Loucy (cell line): ENCODE measurements around the gene VANGL1.

Source experiments
- H2AFZ ChIP-seq: fragments of 200-600 bp; sonication (generic); 2 replicates; pipeline ENCODE4 v1.6.0; 2016; ENCODE audit warnings: antibody characterized with exemption, mild to moderate bottlenecking, low read length, moderate library complexity
- H3F3A ChIP-seq: fragments of 200-600 bp; 2 replicates; pipeline ENCODE4 v1.6.0; 2016; ENCODE audit warnings: antibody characterized with exemption, low read depth, mild to moderate bottlenecking
- H3K27me3 ChIP-seq: fragments of 200-600 bp; sonication (generic); 2 replicates; pipeline ENCODE4 v1.6.1; 2014; ENCODE audit warnings: low read length, mild to moderate bottlenecking; ENCODE audit not compliant: insufficient read depth, poor library complexity, severe bottlenecking
- H3K36me3 ChIP-seq: fragments of 200-600 bp; sonication (generic); 2 replicates; pipeline ENCODE4 v1.6.1; 2016; ENCODE audit warnings: low read length; ENCODE audit not compliant: insufficient read depth
- H3K4me1 ChIP-seq: fragments of 200-600 bp; sonication (generic); 2 replicates; pipeline ENCODE4 v1.5.1; 2014; ENCODE audit warnings: low read length, mild to moderate bottlenecking; ENCODE audit not compliant: insufficient read depth, poor library complexity, severe bottlenecking
- H3K4me2 ChIP-seq: fragments of 200-600 bp; sonication (generic); 2 replicates; pipeline ENCODE4 v1.6.0; 2014; ENCODE audit warnings: antibody characterized with exemption, low read length, low read depth, mild to moderate bottlenecking; ENCODE audit not compliant: poor library complexity, severe bottlenecking
- H3K4me3 ChIP-seq: fragments of 200-600 bp; sonication (generic); 2 replicates; pipeline ENCODE4 v1.5.1; 2014; ENCODE audit warnings: low read length, mild to moderate bottlenecking, mixed read lengths; ENCODE audit not compliant: poor library complexity, severe bottlenecking
- H3K79me2 ChIP-seq: fragments of 200-600 bp; sonication (generic); 2 replicates; pipeline ENCODE4 v1.6.1; 2014; ENCODE audit warnings: low read length; ENCODE audit not compliant: insufficient read depth
- H3K9ac ChIP-seq: fragments of 200-600 bp; sonication (generic); 2 replicates; pipeline ENCODE4 v1.6.0; 2014; ENCODE audit warnings: mild to moderate bottlenecking, low read depth, low read length, moderate library complexity; ENCODE audit not compliant: poor library complexity, severe bottlenecking
- H3K9me2 ChIP-seq: fragments of 200-600 bp; sonication (generic); replicated peaks from 2 replicates; pipeline ENCODE4 v1.6.1; 2016; ENCODE audit warnings: low read depth, low read length, mixed read lengths
- H3K9me3 ChIP-seq: fragments of 200-600 bp; sonication (generic); 2 replicates; pipeline ENCODE4 v1.6.1; 2014; ENCODE audit warnings: mild to moderate bottlenecking, antibody characterized with exemption, low read length, low read depth; ENCODE audit not compliant: insufficient read depth
- H4K20me1 ChIP-seq: fragments of 200-600 bp; sonication (generic); 2 replicates; pipeline ENCODE4 v1.6.0; 2014; ENCODE audit warnings: antibody characterized with exemption, low read length, mild to moderate bottlenecking; ENCODE audit not compliant: insufficient read depth, poor library complexity, severe bottlenecking
- EZH2phosphoT487 ChIP-seq: fragments of 200-600 bp; IDR thresholded peaks from 2 replicates; pipeline ENCODE4 v1.6.1; 2018; ENCODE audit warnings: antibody characterized with exemption, mild to moderate bottlenecking, moderate library complexity, borderline replicate concordance
- TF ChIP-seq, protein P1 (sequence below): fragments of 200-600 bp; sonication (generic); conservative IDR thresholded peaks from 2 replicates; pipeline ENCODE4 v1.5.1; 2014; ENCODE audit warnings: mild to moderate bottlenecking, antibody characterized with exemption, low read length

The VANGL1 gene

DNA sequence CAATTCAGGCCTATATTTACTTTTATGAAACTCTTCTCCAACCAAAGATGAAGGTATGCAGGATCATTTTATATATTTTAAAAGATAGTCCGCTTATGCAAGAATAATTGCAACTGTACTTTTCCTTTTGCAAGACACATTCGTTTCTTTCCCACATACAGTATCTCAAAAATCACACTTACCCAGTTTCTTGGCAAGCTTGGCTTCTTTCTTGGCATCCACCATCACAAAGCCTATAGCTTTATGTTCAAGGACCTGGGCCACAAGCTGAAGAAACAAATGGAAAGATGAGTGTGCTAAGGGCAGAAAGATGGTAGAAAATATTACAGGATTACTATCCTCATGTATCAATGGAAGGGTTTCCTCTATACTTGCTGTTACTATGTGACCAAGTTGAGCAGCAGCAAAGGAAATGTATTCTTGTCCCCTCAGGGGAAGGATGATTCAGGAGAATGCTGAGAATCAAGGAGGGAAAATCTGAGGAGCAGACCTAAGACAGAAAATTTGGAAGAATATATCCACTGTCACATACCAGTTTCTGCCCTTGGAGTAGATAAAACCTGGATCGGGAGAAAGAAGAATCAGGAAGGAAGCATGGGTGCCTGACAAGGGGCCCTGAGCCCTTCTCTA is 103.0 kb downstream of the VANGL1 start:
- no peaks in the 10 kb centered on the region for H3K9me2 ChIP-seq
- no peaks in the 10 kb centered on the region for H3K79me2 ChIP-seq
- H3F3A ChIP-seq, result no peaks in the 10 kb centered on the region
- no peak overlapping the region for H3K4me3 ChIP-seq
- H3K9me3 ChIP-seq, result no peaks in the 10 kb centered on the region
- no peaks in the 10 kb centered on the region for H3K27me3 ChIP-seq
- H4K20me1 ChIP-seq, result no peaks in the 10 kb centered on the region
- TF ChIP-seq, protein P1, sequence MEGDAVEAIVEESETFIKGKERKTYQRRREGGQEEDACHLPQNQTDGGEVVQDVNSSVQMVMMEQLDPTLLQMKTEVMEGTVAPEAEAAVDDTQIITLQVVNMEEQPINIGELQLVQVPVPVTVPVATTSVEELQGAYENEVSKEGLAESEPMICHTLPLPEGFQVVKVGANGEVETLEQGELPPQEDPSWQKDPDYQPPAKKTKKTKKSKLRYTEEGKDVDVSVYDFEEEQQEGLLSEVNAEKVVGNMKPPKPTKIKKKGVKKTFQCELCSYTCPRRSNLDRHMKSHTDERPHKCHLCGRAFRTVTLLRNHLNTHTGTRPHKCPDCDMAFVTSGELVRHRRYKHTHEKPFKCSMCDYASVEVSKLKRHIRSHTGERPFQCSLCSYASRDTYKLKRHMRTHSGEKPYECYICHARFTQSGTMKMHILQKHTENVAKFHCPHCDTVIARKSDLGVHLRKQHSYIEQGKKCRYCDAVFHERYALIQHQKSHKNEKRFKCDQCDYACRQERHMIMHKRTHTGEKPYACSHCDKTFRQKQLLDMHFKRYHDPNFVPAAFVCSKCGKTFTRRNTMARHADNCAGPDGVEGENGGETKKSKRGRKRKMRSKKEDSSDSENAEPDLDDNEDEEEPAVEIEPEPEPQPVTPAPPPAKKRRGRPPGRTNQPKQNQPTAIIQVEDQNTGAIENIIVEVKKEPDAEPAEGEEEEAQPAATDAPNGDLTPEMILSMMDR, result no peak
- no peak for TF ChIP-seq EZH2phosphoT487
- no peak overlapping the region for H2AFZ ChIP-seq
- H3K36me3 ChIP-seq, result no peaks in the 10 kb centered on the region
- H3K9ac ChIP-seq, result no peak overlapping the region
- no peak overlapping the region for H3K4me2 ChIP-seq
- H3K4me1 ChIP-seq, result no peaks in the 10 kb centered on the region

DNA sequence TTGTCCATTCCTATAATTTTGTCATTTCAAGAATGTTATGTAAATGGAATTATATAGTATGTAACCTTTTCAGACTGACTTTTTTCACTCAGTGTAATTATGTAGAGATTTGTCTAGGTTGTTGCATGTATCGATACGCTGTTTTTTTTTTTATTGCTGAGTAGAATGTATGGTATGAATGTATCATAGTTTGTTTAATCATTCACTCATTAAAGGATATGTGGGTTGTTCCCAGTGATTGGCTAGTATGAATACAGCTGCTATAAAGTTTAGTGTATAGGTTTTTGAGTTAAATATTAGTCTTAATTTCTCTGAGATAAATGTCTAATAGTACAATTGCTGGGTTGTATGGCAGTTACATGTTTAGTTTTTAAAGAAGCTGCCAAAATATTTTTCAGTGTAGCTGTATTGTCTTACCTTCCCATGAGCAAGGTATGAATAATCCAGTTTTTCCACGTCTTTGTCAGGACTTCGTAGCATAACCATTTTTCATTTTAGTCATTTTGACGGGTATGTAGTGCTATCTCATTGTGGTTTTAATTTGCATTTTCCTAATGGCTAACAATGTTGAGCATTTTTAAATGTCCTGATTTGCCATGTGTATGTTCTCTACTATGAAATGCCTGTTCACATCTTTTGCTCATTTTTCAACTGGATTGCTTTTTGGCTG is 104.4 kb downstream of the VANGL1 start:
- no peak overlapping the region for H3K9ac ChIP-seq
- H3K36me3 ChIP-seq, result no peaks in the 10 kb centered on the region
- H3K79me2 ChIP-seq, result no peaks in the 10 kb centered on the region
- H3K4me1 ChIP-seq, result no peaks in the 10 kb centered on the region
- no peak overlapping the region for H2AFZ ChIP-seq
- no peak overlapping the region for H3K4me3 ChIP-seq
- no peaks in the 10 kb centered on the region for H3K9me3 ChIP-seq
- no peaks in the 10 kb centered on the region for H4K20me1 ChIP-seq
- H3F3A ChIP-seq, result no peaks in the 10 kb centered on the region
- no peaks in the 10 kb centered on the region for H3K27me3 ChIP-seq
- no peaks in the 10 kb centered on the region for H3K9me2 ChIP-seq
- no peak for TF ChIP-seq EZH2phosphoT487
- TF ChIP-seq, protein P1, result no peak
- H3K4me2 ChIP-seq, result no peak overlapping the region
